GM23338 (cell line): Measurements from ENCODE around the gene CD177. TPM values are rescaled to one million over a fixed set of nuclear protein-coding genes. Genes with fewer than 3 reads are reported as not detected.

ENCODE experiments used
- ATAC-seq: fragments of 200-7000 bp; cut with Tn5 transposase; 3 replicates; pipeline ENCODE4 v1.9.1; 2020
- DNase-seq: peaks from one replicate; pipeline ENCODE4 v3.0.0-alpha.2; 2015; ENCODE audit warnings: low spot score
- H2AFZ ChIP-seq: fragments of 200-600 bp; sonication (generic); 2 replicates; pipeline ENCODE4 v1.8.0; 2016; ENCODE audit warnings: antibody characterized with exemption, mild to moderate bottlenecking, moderate library complexity
- H3F3A ChIP-seq: fragments of 200-600 bp; sonication (generic); replicated peaks from 2 replicates; pipeline ENCODE4 v1.8.0; 2017; ENCODE audit warnings: antibody characterized with exemption, mixed run types, low read depth
- H3K27ac ChIP-seq: fragments of 200-600 bp; sonication (generic); 2 replicates; pipeline ENCODE4 v1.6.1; 2016; ENCODE audit warnings: low read depth
- H3K27me3 ChIP-seq: fragments of 200-600 bp; sonication (generic); 2 replicates; pipeline ENCODE4 v1.8.0; 2016; ENCODE audit warnings: mild to moderate bottlenecking, mixed run types, moderate library complexity; ENCODE audit not compliant: insufficient read depth
- H3K36me3 ChIP-seq: fragments of 200-600 bp; sonication (generic); 2 replicates; pipeline ENCODE4 v1.8.0; 2016; ENCODE audit warnings: mild to moderate bottlenecking; ENCODE audit not compliant: insufficient read depth
- H3K4me1 ChIP-seq: fragments of 200-600 bp; sonication (generic); 2 replicates; pipeline ENCODE4 v1.8.0; 2016; ENCODE audit warnings: mild to moderate bottlenecking, moderate library complexity; ENCODE audit not compliant: insufficient read depth
- H3K4me2 ChIP-seq: fragments of 200-600 bp; sonication (generic); 2 replicates; pipeline ENCODE4 v1.7.1; 2017; ENCODE audit warnings: mixed run types
- H3K4me3 ChIP-seq: fragments of 200-600 bp; sonication (generic); 2 replicates; pipeline ENCODE4 v1.6.1; 2016; ENCODE audit warnings: mixed run types
- H3K79me2 ChIP-seq: fragments of 200-600 bp; sonication (generic); replicated peaks from 2 replicates; pipeline ENCODE4 v1.8.0; 2017; ENCODE audit warnings: mild to moderate bottlenecking; ENCODE audit not compliant: insufficient read depth
- H3K9me2 ChIP-seq: fragments of 200-600 bp; sonication (generic); 2 replicates; pipeline ENCODE4 v1.8.0; 2017; ENCODE audit not compliant: insufficient read depth
- H4K20me1 ChIP-seq: fragments of 200-600 bp; sonication (generic); replicated peaks from 2 replicates; pipeline ENCODE4 v1.8.0; 2017; ENCODE audit warnings: mild to moderate bottlenecking; ENCODE audit not compliant: insufficient read depth
- H3K27ac Mint-ChIP-seq: 2 replicates; pipeline ENCODE4 v1.8.0; 2020; ENCODE audit warnings: inconsistent platforms, mild to moderate bottlenecking, moderate library complexity, mixed read lengths
- H3K27me3 Mint-ChIP-seq: 3 replicates; pipeline ENCODE4 v1.8.0; 2022; ENCODE audit warnings: low read depth, mild to moderate bottlenecking, moderate library complexity, mixed read lengths, inconsistent platforms; ENCODE audit not compliant: insufficient read depth, poor library complexity
- H3K36me3 Mint-ChIP-seq: 3 replicates; pipeline ENCODE4 v1.8.0; 2021; ENCODE audit warnings: low read depth, mild to moderate bottlenecking, inconsistent platforms, moderate library complexity, mixed read lengths
- H3K4me1 Mint-ChIP-seq: 3 replicates; pipeline ENCODE4 v1.8.0; 2020; ENCODE audit warnings: mild to moderate bottlenecking, inconsistent platforms, mixed read lengths
- H3K4me3 Mint-ChIP-seq: 3 replicates; pipeline ENCODE4 v1.8.0; 2021; ENCODE audit warnings: moderate library complexity, mild to moderate bottlenecking, inconsistent platforms, mixed read lengths
- H3K9me3 Mint-ChIP-seq: 3 replicates; pipeline ENCODE4 v1.8.0; 2020; ENCODE audit warnings: moderate library complexity, mild to moderate bottlenecking, inconsistent platforms, mixed read lengths
- CREB1 ChIP-seq: fragments of 250-450 bp; sonication (Bioruptor Pico); IDR thresholded peaks from 2 replicates; pipeline ENCODE4 v1.5.0; 2020; ENCODE audit warnings: low read depth, mild to moderate bottlenecking, moderate library complexity
- EZH2 ChIP-seq: fragments of 200-600 bp; sonication (generic); IDR thresholded peaks from one replicate; pipeline ENCODE4 v1.8.0; 2017; ENCODE audit warnings: antibody characterized with exemption, mild to moderate bottlenecking, low read depth; ENCODE audit not compliant: unreplicated experiment
- EZH2phosphoT487 ChIP-seq: fragments of 200-600 bp; sonication (generic); IDR thresholded peaks from one replicate; pipeline ENCODE4 v1.8.1; 2018; ENCODE audit warnings: antibody characterized with exemption; ENCODE audit not compliant: unreplicated experiment
- JUNB ChIP-seq: IDR thresholded peaks from one replicate; pipeline ENCODE4 v1.6.1; 2016; ENCODE audit warnings: antibody characterized with exemption; ENCODE audit not compliant: unreplicated experiment
- NANOG ChIP-seq: IDR thresholded peaks from 2 replicates; pipeline ENCODE4 v1.6.1; 2016; ENCODE audit warnings: antibody characterized with exemption, borderline replicate concordance
- POLR2AphosphoS5 ChIP-seq: IDR thresholded peaks from 2 replicates; pipeline ENCODE4 v1.6.1; 2016; ENCODE audit warnings: antibody characterized with exemption, low read depth
- STAT1 ChIP-seq: IDR thresholded peaks from one replicate; pipeline ENCODE4 v1.6.1; 2016; ENCODE audit warnings: antibody characterized with exemption; ENCODE audit not compliant: unreplicated experiment
- ZNF114 ChIP-seq: fragments of 250-450 bp; sonication (Bioruptor Pico); IDR thresholded peaks from 2 replicates; pipeline ENCODE4 v1.5.0; 2020; ENCODE audit warnings: mild to moderate bottlenecking, moderate library complexity
- ZNF331 ChIP-seq: fragments of 250-450 bp; sonication (Bioruptor Pico); IDR thresholded peaks from 2 replicates; pipeline ENCODE4 v1.5.0; 2020; ENCODE audit warnings: low read depth, mild to moderate bottlenecking, moderate library complexity
- polyA plus RNA-seq: library from polyadenylated mRNA; unstranded; fragments of >200 nt; fragmentation: Nextera tagmentation; extraction: Ambion mirVana; gene quantifications from 2 replicates; pipeline ENCODE4 v1.2.1, GENCODE V29; 2016
- total RNA-seq: library from RNA; depleted of rRNA; stranded (reverse); fragments of >200 nt; shearing (Covaris generic); gene quantifications from 2 replicates; pipeline ENCODE4 v1.2.3, GENCODE V29; 2014
- TF ChIP-seq, protein P1 (sequence below), 2 experiments: fragments of 200-600 bp in 1 of 2; sonication (generic) in 1 of 2; conservative IDR thresholded peaks; 2 replicates each; pipeline versions ENCODE4 v1.5.1 to v1.6.1; 2016 to 2017; ENCODE audit warnings: antibody characterized with exemption in 2 of 2, low read depth in 2 of 2, mild to moderate bottlenecking in 2 of 2, moderate library complexity in 1 of 2
- TF ChIP-seq, protein P2 (sequence below): IDR thresholded peaks from one replicate; pipeline ENCODE4 v1.6.1; 2018; ENCODE audit warnings: antibody characterized with exemption; ENCODE audit not compliant: unreplicated experiment
- TF ChIP-seq, protein P3 (sequence below): fragments of 250-450 bp; sonication (Bioruptor Pico); IDR thresholded peaks from 2 replicates; pipeline ENCODE4 v1.5.0; 2020; ENCODE audit warnings: mild to moderate bottlenecking, moderate library complexity
- TF ChIP-seq, protein P4 (sequence below): IDR thresholded peaks from 2 replicates; pipeline ENCODE4 v1.6.1; 2016; ENCODE audit warnings: antibody characterized with exemption

The CD177 gene
- total and polyA plus RNA-seq, 2 experiments from 2014 or later = 0.50 to 0.90 TPM

DNA sequence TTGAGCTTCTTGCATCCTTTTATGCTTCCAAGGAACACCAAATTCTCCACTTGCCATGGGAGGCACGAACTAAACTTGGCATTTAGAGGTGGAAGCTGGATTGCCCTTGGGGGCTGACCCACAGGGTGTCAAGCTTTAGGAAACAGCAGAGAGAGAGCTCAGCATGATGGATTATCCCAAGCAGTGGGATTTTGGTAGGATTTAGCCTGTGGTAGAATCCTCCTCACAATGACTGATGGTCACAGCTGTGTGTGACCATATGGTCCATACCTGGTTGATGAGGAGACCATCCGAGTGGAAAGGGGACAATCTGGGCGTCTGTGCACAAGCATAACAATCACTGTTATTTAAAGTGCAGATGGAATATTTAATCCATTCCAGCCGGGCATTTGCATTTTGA, 44.0 kb upstream of the CD177 start:
- no peaks in the 10 kb centered on the region for H3K4me1 ChIP-seq
- no peaks in the 10 kb centered on the region for H3K4me1 Mint-ChIP-seq
- no peaks in the 10 kb centered on the region for H3K79me2 ChIP-seq
- no peak for ATAC-seq
- H3K4me3 Mint-ChIP-seq = no peak overlapping the region
- no peaks in the 10 kb centered on the region for H3K27me3 ChIP-seq
- H2AFZ ChIP-seq = no peak overlapping the region
- H3K36me3 ChIP-seq = no peaks in the 10 kb centered on the region
- no peak overlapping the region for H3K4me3 ChIP-seq
- H4K20me1 ChIP-seq = no peaks in the 10 kb centered on the region
- peaks cover 9% of the 10 kb centered on the region for H3K36me3 Mint-ChIP-seq
- H3K27ac ChIP-seq = no peak overlapping the region
- no peak overlapping the region for H3K4me2 ChIP-seq
- H3K27ac Mint-ChIP-seq = no peak overlapping the region
- TF ChIP-seq, protein P1, sequence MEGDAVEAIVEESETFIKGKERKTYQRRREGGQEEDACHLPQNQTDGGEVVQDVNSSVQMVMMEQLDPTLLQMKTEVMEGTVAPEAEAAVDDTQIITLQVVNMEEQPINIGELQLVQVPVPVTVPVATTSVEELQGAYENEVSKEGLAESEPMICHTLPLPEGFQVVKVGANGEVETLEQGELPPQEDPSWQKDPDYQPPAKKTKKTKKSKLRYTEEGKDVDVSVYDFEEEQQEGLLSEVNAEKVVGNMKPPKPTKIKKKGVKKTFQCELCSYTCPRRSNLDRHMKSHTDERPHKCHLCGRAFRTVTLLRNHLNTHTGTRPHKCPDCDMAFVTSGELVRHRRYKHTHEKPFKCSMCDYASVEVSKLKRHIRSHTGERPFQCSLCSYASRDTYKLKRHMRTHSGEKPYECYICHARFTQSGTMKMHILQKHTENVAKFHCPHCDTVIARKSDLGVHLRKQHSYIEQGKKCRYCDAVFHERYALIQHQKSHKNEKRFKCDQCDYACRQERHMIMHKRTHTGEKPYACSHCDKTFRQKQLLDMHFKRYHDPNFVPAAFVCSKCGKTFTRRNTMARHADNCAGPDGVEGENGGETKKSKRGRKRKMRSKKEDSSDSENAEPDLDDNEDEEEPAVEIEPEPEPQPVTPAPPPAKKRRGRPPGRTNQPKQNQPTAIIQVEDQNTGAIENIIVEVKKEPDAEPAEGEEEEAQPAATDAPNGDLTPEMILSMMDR (conservative IDR thresholded peaks at IDR 0.05; ENCODE audit: low read depth in 2 of 2) = no peak
- TF ChIP-seq JUNB (no peak), POLR2AphosphoS5 (no peak), ZNF331 (no peak), NANOG (no peak), ZNF114 (CRISPR knock-in tag) (no peak), EZH2 (no peak), STAT1 (no peak), CREB1 (CRISPR knock-in tag) (no peak), EZH2phosphoT487 (no peak)
- TF ChIP-seq, protein P2, sequence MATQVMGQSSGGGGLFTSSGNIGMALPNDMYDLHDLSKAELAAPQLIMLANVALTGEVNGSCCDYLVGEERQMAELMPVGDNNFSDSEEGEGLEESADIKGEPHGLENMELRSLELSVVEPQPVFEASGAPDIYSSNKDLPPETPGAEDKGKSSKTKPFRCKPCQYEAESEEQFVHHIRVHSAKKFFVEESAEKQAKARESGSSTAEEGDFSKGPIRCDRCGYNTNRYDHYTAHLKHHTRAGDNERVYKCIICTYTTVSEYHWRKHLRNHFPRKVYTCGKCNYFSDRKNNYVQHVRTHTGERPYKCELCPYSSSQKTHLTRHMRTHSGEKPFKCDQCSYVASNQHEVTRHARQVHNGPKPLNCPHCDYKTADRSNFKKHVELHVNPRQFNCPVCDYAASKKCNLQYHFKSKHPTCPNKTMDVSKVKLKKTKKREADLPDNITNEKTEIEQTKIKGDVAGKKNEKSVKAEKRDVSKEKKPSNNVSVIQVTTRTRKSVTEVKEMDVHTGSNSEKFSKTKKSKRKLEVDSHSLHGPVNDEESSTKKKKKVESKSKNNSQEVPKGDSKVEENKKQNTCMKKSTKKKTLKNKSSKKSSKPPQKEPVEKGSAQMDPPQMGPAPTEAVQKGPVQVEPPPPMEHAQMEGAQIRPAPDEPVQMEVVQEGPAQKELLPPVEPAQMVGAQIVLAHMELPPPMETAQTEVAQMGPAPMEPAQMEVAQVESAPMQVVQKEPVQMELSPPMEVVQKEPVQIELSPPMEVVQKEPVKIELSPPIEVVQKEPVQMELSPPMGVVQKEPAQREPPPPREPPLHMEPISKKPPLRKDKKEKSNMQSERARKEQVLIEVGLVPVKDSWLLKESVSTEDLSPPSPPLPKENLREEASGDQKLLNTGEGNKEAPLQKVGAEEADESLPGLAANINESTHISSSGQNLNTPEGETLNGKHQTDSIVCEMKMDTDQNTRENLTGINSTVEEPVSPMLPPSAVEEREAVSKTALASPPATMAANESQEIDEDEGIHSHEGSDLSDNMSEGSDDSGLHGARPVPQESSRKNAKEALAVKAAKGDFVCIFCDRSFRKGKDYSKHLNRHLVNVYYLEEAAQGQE = no peak
- TF ChIP-seq, protein P3, sequence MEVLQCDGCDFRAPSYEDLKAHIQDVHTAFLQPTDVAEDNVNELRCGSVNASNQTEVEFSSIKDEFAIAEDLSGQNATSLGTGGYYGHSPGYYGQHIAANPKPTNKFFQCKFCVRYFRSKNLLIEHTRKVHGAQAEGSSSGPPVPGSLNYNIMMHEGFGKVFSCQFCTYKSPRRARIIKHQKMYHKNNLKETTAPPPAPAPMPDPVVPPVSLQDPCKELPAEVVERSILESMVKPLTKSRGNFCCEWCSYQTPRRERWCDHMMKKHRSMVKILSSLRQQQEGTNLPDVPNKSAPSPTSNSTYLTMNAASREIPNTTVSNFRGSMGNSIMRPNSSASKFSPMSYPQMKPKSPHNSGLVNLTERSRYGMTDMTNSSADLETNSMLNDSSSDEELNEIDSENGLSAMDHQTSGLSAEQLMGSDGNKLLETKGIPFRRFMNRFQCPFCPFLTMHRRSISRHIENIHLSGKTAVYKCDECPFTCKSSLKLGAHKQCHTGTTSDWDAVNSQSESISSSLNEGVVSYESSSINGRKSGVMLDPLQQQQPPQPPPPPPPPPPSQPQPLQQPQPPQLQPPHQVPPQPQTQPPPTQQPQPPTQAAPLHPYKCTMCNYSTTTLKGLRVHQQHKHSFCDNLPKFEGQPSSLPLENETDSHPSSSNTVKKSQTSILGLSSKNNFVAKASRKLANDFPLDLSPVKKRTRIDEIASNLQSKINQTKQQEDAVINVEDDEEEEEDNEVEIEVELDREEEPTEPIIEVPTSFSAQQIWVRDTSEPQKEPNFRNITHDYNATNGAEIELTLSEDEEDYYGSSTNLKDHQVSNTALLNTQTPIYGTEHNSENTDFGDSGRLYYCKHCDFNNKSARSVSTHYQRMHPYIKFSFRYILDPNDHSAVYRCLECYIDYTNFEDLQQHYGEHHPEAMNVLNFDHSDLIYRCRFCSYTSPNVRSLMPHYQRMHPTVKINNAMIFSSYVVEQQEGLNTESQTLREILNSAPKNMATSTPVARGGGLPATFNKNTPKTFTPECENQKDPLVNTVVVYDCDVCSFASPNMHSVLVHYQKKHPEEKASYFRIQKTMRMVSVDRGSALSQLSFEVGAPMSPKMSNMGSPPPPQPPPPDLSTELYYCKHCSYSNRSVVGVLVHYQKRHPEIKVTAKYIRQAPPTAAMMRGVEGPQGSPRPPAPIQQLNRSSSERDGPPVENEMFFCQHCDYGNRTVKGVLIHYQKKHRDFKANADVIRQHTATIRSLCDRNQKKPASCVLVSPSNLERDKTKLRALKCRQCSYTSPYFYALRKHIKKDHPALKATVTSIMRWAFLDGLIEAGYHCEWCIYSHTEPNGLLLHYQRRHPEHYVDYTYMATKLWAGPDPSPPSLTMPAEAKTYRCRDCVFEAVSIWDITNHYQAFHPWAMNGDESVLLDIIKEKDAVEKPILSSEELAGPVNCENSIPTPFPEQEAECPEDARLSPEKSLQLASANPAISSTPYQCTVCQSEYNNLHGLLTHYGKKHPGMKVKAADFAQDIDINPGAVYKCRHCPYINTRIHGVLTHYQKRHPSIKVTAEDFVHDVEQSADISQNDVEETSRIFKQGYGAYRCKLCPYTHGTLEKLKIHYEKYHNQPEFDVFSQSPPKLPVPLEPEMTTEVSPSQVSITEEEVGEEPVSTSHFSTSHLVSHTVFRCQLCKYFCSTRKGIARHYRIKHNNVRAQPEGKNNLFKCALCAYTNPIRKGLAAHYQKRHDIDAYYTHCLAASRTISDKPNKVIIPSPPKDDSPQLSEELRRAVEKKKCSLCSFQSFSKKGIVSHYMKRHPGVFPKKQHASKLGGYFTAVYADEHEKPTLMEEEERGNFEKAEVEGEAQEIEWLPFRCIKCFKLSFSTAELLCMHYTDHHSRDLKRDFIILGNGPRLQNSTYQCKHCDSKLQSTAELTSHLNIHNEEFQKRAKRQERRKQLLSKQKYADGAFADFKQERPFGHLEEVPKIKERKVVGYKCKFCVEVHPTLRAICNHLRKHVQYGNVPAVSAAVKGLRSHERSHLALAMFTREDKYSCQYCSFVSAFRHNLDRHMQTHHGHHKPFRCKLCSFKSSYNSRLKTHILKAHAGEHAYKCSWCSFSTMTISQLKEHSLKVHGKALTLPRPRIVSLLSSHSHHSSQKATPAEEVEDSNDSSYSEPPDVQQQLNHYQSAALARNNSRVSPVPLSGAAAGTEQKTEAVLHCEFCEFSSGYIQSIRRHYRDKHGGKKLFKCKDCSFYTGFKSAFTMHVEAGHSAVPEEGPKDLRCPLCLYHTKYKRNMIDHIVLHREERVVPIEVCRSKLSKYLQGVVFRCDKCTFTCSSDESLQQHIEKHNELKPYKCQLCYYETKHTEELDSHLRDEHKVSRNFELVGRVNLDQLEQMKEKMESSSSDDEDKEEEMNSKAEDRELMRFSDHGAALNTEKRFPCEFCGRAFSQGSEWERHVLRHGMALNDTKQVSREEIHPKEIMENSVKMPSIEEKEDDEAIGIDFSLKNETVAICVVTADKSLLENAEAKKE = no peak
- TF ChIP-seq, protein P4, sequence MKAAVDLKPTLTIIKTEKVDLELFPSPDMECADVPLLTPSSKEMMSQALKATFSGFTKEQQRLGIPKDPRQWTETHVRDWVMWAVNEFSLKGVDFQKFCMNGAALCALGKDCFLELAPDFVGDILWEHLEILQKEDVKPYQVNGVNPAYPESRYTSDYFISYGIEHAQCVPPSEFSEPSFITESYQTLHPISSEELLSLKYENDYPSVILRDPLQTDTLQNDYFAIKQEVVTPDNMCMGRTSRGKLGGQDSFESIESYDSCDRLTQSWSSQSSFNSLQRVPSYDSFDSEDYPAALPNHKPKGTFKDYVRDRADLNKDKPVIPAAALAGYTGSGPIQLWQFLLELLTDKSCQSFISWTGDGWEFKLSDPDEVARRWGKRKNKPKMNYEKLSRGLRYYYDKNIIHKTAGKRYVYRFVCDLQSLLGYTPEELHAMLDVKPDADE = no peak
- H3K9me3 Mint-ChIP-seq = peaks cover 77% of the 10 kb centered on the region
- DNase-seq = no peak
- peaks cover 8% of the 10 kb centered on the region for H3K27me3 Mint-ChIP-seq
- H3F3A ChIP-seq = no peaks in the 10 kb centered on the region
- H3K9me2 ChIP-seq = peaks cover 5% of the 10 kb centered on the region; the same call in 1 of the 2 replicates
